Vagina (tissue), 2 donors: ENCODE results near the gene MYPN.

ENCODE experiments used
- CTCF ChIP-seq, 3 experiments: fragments of 450-650 bp in 2 of 3; fragments of 200-600 bp in 1 of 3; sonication (generic) in 1 of 3; IDR thresholded peaks; one replicate each; pipeline ENCODE4 v1.5.1; 2017 to 2019; ENCODE audit warnings: antibody characterized with exemption in 3 of 3, mild to moderate bottlenecking in 2 of 3, moderate library complexity in 2 of 3
- POLR2A ChIP-seq, 2 donors: fragments of 450-650 bp; IDR thresholded peaks; one replicate each; pipeline ENCODE4 v1.6.1; 2017; ENCODE audit warnings: antibody characterized with exemption in 2 of 2, mild to moderate bottlenecking in 2 of 2, moderate library complexity in 2 of 2
- POLR2AphosphoS5 ChIP-seq, 2 donors: sonication (generic); formaldehyde crosslinking; IDR thresholded peaks; one replicate each; pipeline ENCODE4 v1.9.0; 2017; ENCODE audit warnings: antibody characterized with exemption in 2 of 2, mild to moderate bottlenecking in 2 of 2, low read depth in 1 of 2; ENCODE audit not compliant: insufficient read depth in 1 of 2

- TF ChIP-seq CTCF (IDR thresholded peaks at IDR 0.05) (no peak), POLR2A (IDR thresholded peaks at IDR 0.05) (no peak), POLR2AphosphoS5 (IDR thresholded peaks at IDR 0.05; ENCODE audit: insufficient read depth in 1 of 2, low read depth in 1 of 2) (no peak)
Measured at GRCh38 chr10:68166871-68167585, 57.7 kb downstream of the MYPN start.
